Mesothelial cell of epicardium (in vitro differentiated cells): ENCODE data around the gene NEU3. TPM values are rescaled to one million over a fixed set of nuclear protein-coding genes. Genes with fewer than 3 reads are reported as not detected.
A peak's percentile ranks its signal among the peaks of the same experiment; 100 is the strongest.

ENCODE experiments used
- DNase-seq, 2 experiments: peaks; one replicate each; pipeline ENCODE4 v3.0.0; 2021; ENCODE audit warnings: low spot score in 2 of 2; ENCODE audit not compliant: unreplicated experiment in 2 of 2
- H3K27ac Mint-ChIP-seq: 2 replicates; pipeline ENCODE4 v1.8.0; 2021; ENCODE audit warnings: mixed read lengths
- H3K27me3 Mint-ChIP-seq: 2 replicates; pipeline ENCODE4 v1.8.0; 2021; ENCODE audit warnings: low read depth, mixed read lengths
- H3K36me3 Mint-ChIP-seq: 2 replicates; pipeline ENCODE4 v1.8.0; 2021; ENCODE audit warnings: mixed read lengths
- H3K4me1 Mint-ChIP-seq: 2 replicates; pipeline ENCODE4 v1.8.0; 2021; ENCODE audit warnings: mixed read lengths
- H3K4me3 Mint-ChIP-seq: 2 replicates; pipeline ENCODE4 v1.8.0; 2021; ENCODE audit warnings: mild to moderate bottlenecking, moderate library complexity, mixed read lengths
- H3K9me3 Mint-ChIP-seq: 2 replicates; pipeline ENCODE4 v1.8.0; 2021; ENCODE audit warnings: mixed read lengths
- total RNA-seq: library from RNA; stranded (reverse); gene quantifications from 3 replicates; pipeline ENCODE4 v1.2.1, GENCODE V29; 2021
- TF ChIP-seq, protein P1 (sequence below): fragments of 200-600 bp; sonication (generic); IDR thresholded peaks from one replicate; pipeline ENCODE4 v1.5.0; 2021; ENCODE audit warnings: antibody characterized with exemption; ENCODE audit not compliant: unreplicated experiment

Gene NEU3
- total RNA-seq, 1 donor from 2014 or later: 12.0 TPM

GRCh38 chr11:75022759-75023396, 34.1 kb downstream of the NEU3 start:
- no peak overlapping the region for H3K27ac Mint-ChIP-seq
- no peak overlapping the region for H3K4me3 Mint-ChIP-seq

GRCh38 chr11:75023446-75024067, 34.8 kb downstream of the NEU3 start:
- peaks cover 1% of the 10 kb centered on the region for H3K4me1 Mint-ChIP-seq
- no peak overlapping the region for H3K27ac Mint-ChIP-seq
- H3K4me3 Mint-ChIP-seq: no peak overlapping the region
- H3K27me3 Mint-ChIP-seq: peaks cover 12% of the 10 kb centered on the region
- no peak for DNase-seq
- H3K36me3 Mint-ChIP-seq: peaks cover 5% of the 10 kb centered on the region
- H3K9me3 Mint-ChIP-seq: peaks cover 11% of the 10 kb centered on the region
- TF ChIP-seq, protein P1, sequence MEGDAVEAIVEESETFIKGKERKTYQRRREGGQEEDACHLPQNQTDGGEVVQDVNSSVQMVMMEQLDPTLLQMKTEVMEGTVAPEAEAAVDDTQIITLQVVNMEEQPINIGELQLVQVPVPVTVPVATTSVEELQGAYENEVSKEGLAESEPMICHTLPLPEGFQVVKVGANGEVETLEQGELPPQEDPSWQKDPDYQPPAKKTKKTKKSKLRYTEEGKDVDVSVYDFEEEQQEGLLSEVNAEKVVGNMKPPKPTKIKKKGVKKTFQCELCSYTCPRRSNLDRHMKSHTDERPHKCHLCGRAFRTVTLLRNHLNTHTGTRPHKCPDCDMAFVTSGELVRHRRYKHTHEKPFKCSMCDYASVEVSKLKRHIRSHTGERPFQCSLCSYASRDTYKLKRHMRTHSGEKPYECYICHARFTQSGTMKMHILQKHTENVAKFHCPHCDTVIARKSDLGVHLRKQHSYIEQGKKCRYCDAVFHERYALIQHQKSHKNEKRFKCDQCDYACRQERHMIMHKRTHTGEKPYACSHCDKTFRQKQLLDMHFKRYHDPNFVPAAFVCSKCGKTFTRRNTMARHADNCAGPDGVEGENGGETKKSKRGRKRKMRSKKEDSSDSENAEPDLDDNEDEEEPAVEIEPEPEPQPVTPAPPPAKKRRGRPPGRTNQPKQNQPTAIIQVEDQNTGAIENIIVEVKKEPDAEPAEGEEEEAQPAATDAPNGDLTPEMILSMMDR: no peak

More at GRCh38 chr11:75022759-75023396, 34.1 kb downstream of the NEU3 start:
- Mint-ChIP-seq H3K36me3 (peaks cover 5% of the 10 kb centered on the region), H3K27me3 (peaks cover 8% of the 10 kb centered on the region), H3K9me3 (peaks cover 18% of the 10 kb centered on the region), H3K4me1 (peaks cover 1% of the 10 kb centered on the region)
- TF ChIP-seq, protein P1: peak; percentile 98
- peak; percentile 55 to 88 for DNase-seq

GRCh38 chr11:75024068-75024449, 35.3 kb downstream of the NEU3 start:
- Mint-ChIP-seq H3K27me3 (peaks cover 14% of the 10 kb centered on the region), H3K36me3 (no peaks in the 10 kb centered on the region), H3K4me3 (no peak overlapping the region), H3K4me1 (peaks cover 1% of the 10 kb centered on the region), H3K27ac (no peak overlapping the region), H3K9me3 (peaks cover 6% of the 10 kb centered on the region)
- DNase-seq: no peak
- TF ChIP-seq, protein P1: no peak

GRCh38 chr11:75024764-75025211, 36.1 kb downstream of the NEU3 start:
- Mint-ChIP-seq H3K9me3 (peaks cover 6% of the 10 kb centered on the region), H3K4me1 (peaks cover 1% of the 10 kb centered on the region), H3K27me3 (peaks cover 14% of the 10 kb centered on the region), H3K36me3 (no peaks in the 10 kb centered on the region), H3K4me3 (no peak overlapping the region), H3K27ac (no peak overlapping the region)
- no peak for DNase-seq
- TF ChIP-seq, protein P1: no peak

DNA sequence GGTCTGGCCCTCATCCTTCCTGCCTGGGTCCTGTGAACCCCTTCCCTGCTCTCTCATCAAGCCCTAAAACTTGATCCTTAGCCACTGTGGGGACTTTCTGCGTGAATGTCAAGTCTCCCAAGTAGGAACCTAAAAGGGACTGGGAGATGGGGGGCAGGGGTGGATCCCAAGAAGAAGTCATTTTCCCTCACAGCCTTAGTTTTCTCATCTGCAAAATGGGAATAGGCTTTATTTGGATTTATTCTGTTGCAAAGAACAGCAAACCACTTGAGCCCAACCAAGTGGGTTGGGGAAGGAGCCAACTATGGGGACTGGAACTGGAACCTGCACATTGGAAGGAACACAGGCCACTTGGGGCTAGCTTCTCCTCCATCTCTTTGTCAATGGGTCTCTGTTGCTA, 36.8 kb downstream of the NEU3 start:
- H3K4me1 Mint-ChIP-seq: peaks cover 3% of the 10 kb centered on the region
- H3K4me3 Mint-ChIP-seq: no peak overlapping the region
- peaks cover under 1% of the 10 kb centered on the region for H3K9me3 Mint-ChIP-seq
- peaks cover 14% of the 10 kb centered on the region for H3K27me3 Mint-ChIP-seq
- H3K36me3 Mint-ChIP-seq: no peaks in the 10 kb centered on the region
- DNase-seq: no peak
- no peak overlapping the region for H3K27ac Mint-ChIP-seq
- TF ChIP-seq, protein P1: no peak
